ENCODE measurements around the gene CENPW. TPM values are rescaled to one million over a fixed set of nuclear protein-coding genes. Genes with fewer than 3 reads are reported as not detected.

CENPW gene
- 8.1 and 16.3 TPM in 2 replicates for total RNA-seq (2011; cell fraction: chromatin; rRNA removed; ENCODE audit: low replicate concordance)
- 6.2 and 7.0 TPM in 2 replicates for total RNA-seq (2011; cell fraction: nucleolus; rRNA removed)
- 8.9 and 9.7 TPM in 2 replicates for total RNA-seq (2011; cell fraction: nucleoplasm; rRNA removed)
- total RNA-seq (2014; rRNA removed) (41.6 and 48.7 TPM in 2 replicates), total RNA-seq (2014; rRNA removed; fragmentation: Illumina TruSeq; extraction: Trizol) (82.8 and 92.0 TPM in 2 replicates), total RNA-seq (2015; rRNA removed; fragmentation: Illumina TruSeq; extraction: Trizol) (66.1 and 73.4 TPM in 2 replicates), total RNA-seq (2021) (104 and 105 TPM in 2 replicates), polyA plus RNA-seq (2011; rRNA removed) (40.1 and 66.5 TPM in 2 replicates), polyA plus RNA-seq (2014; fragmentation: Illumina TruSeq; extraction: Trizol) (60.0 and 66.4 TPM in 2 replicates), polyA plus RNA-seq (2014; fragmentation: Nextera tagmentation; extraction: Ambion mirVana) (100 to 1,000 TPM; 240 to 285 TPM), polyA plus RNA-seq (2014; rRNA removed) (67.1 and 94.2 TPM in 2 replicates), polyA minus RNA-seq (2011; rRNA and poly(A)+ RNA removed) (35.3 and 38.7 TPM in 2 replicates), Bru-seq, nascent RNA (percentile 92 among the genes with signal in this experiment), BruChase-seq, experiment 1, labeled RNA remaining after a 2-hour chase (percentile 87 among the genes with signal in this experiment), BruChase-seq, experiment 2, labeled RNA remaining after a 6-hour chase (percentile 88 among the genes with signal in this experiment)
- 20.1 and 24.1 TPM in 2 replicates for polyA plus RNA-seq (2011; cell fraction: cytosol; rRNA removed)
- 6.7 and 13.6 TPM in 2 replicates for polyA plus RNA-seq (2011; cell fraction: nucleus; rRNA removed)
- polyA plus RNA-seq (2012), result 57.6 and 108 TPM in 2 replicates
- 10.1 and 10.3 TPM in 2 replicates for polyA minus RNA-seq (2011; cell fraction: cytosol; rRNA and poly(A)+ RNA removed)
- polyA minus RNA-seq (2011; cell fraction: nucleus; rRNA and poly(A)+ RNA removed), result 14.5 and 28.1 TPM in 2 replicates
- long read RNA-seq, experiment 1, transcript CENPW-201 (3 exons, 528 nt), result minor isoform, 28 of 208 reads
- long read RNA-seq, experiment 1, transcript CENPW-203 (3 exons, 750 nt), result major isoform, 156 of 208 reads
- long read RNA-seq, experiment 1, partial matches to known transcripts, result 24 of 208 reads
- long read RNA-seq, experiment 1, other reads (novel, unspliced or antisense), result 0 of 208 reads
- long read RNA-seq, experiment 2, transcript CENPW-203 (3 exons, 750 nt), result major isoform, 84 of 99 reads
- long read RNA-seq, experiment 2, transcript CENPW-201 (3 exons, 528 nt), result minor isoform, 14 of 99 reads
- long read RNA-seq, experiment 2, partial matches to known transcripts, result 0 of 99 reads
- long read RNA-seq, experiment 2, other reads (novel, unspliced or antisense), result 1 of 99 reads
- long read RNA-seq, experiment 3, transcript CENPW-201 (3 exons, 528 nt), result minor isoform, 12 of 108 reads
- long read RNA-seq, experiment 3, transcript CENPW-203 (3 exons, 750 nt), result major isoform, 96 of 108 reads
- long read RNA-seq, experiment 3, partial matches to known transcripts, result 0 of 108 reads
- long read RNA-seq, experiment 3, other reads (novel, unspliced or antisense), result 0 of 108 reads

- no peaks in the 10 kb centered on the region for H3K27me3 ChIP-seq (ENCODE audit: control insufficient read depth in 2 of 2, insufficient read depth in 2 of 2, low read length in 2 of 2)
- H3K4me2 ChIP-seq (ENCODE audit: insufficient read depth, low read length), result peak within 1 kb of the TSS; percentile 93
- H4K20me1 ChIP-seq (replicated peaks; ENCODE audit: control insufficient read depth, insufficient read depth, low read length), result no peaks in the 10 kb centered on the region; the same call in 1 of the 2 replicates
- in situ Hi-C loops (cut with MboI), result loop anchor here (25.0 kb wide), 1 partner anchor 303 kb away; no protein-coding TSS in a partner anchor
- TSS peak; percentile 72 for BruUV-seq (replicated peaks)
- H2AFZ ChIP-seq (ENCODE audit: low read depth, low read length), result peak within 1 kb of the TSS; percentile 99
- 3% methylated on average over 45 of the region's 46 CpGs for WGBS (ENCODE audit: insufficient coverage, low coverage, missing lambda C conversion rate)
- H3K27ac ChIP-seq (ENCODE audit: extremely low read depth, low read depth, low read length), result peak within 1 kb of the TSS; percentile 89
- intact Hi-C loops (cut with micrococcal nuclease), result loop anchor here (5.0 to 10.0 kb wide), 3 partner anchors 165 to 558 kb away; no protein-coding TSS in a partner anchor
- no peaks in the 10 kb centered on the region for H3K9me1 ChIP-seq (ENCODE audit: control insufficient read depth, insufficient read depth, low read length)
- peak within 1 kb of the TSS; percentile 94 for H3K9ac ChIP-seq (ENCODE audit: insufficient read depth in 1 of 2, low read depth in 2 of 2, low read length in 2 of 2)
- FAIRE-seq (peak; percentile 99), DNase-seq (ENCODE audit: extremely low read depth in 1 of 4, low spot score in 3 of 4) (peak; percentile 95 to 97 (median 97)), ATAC-seq (peak; percentile 87)
- no peaks in the 10 kb centered on the region for H3K9me3 ChIP-seq (replicated peaks; ENCODE audit: control insufficient read depth, insufficient read depth, low read depth, low read length)
- H3K4me3 ChIP-seq, result peak within 1 kb of the TSS; percentile 87
- ChIA-PET POLR2A (interaction anchor here (1.0 to 1.4 kb wide), 2 partner anchors 10 to 21 kb away, joined by 3 read pairs; no protein-coding TSS in a partner anchor), CTCF (ENCODE audit: low intra/inter-chr PET ratio) (interaction anchor here (0.9 kb wide), 1 partner anchor 366 kb away, joined by 3 read pairs; no protein-coding TSS in a partner anchor)
- no peaks in the 10 kb centered on the region; the same call in 2 of the 3 replicates for H3K36me3 ChIP-seq (ENCODE audit: control insufficient read depth, insufficient read depth, low read length)
- peaks cover 0 to 8% of the 10 kb centered on the region in 2 experiments; a peak in 2 of 5 replicates for H3K4me1 ChIP-seq (replicated peaks in 1 of 2; ENCODE audit: control insufficient read depth in 2 of 2, insufficient read depth in 2 of 2, low read length in 2 of 2)
- H3K79me2 ChIP-seq (ENCODE audit: control insufficient read depth, insufficient read depth, low read length), result peaks cover 50% of the 10 kb centered on the region
- TF ChIP-seq NFRKB (IDR thresholded peaks at IDR 0.05; ENCODE audit: low read depth), result 0 out of 2 replicates have a peak, but pooled peaks have one; percentile 61
- peak; percentile 99 for TF ChIP-seq CREB1 (IDR thresholded peaks at IDR 0.05)
- TF ChIP-seq CREB1 (CRISPR knock-in tag; IDR thresholded peaks at IDR 0.05), result peak; percentile 99
- peak; percentile 100 for TF ChIP-seq E2F4 (CRISPR knock-in tag; IDR thresholded peaks at IDR 0.05; ENCODE audit: low read depth)
- no peak for TF ChIP-seq CTCFL (IDR thresholded peaks at IDR 0.05; ENCODE audit: borderline replicate concordance, insufficient read depth, low read depth, low read length, poor library complexity, severe bottlenecking)
- peak; percentile 86; the same call in 1 of the 2 replicates for TF ChIP-seq DIDO1 (tag; IDR thresholded peaks at IDR 0.05; ENCODE audit: low read depth)
- 0 out of 2 replicates have a peak, but pooled peaks have one; percentile 35 for TF ChIP-seq BCOR (IDR thresholded peaks at IDR 0.05)
Observed at GRCh38 chr6:126339796-126340609, at the start of gene CENPW. TSS of gene CENPW (plus strand) at chr6:126340115. CDS start at chr6:126340274, 159 bp downstream.

Measured in K562 (cell line).